ENCODE measurements around the gene CLCN6. TPM values are rescaled to one million over a fixed set of nuclear protein-coding genes. Genes with fewer than 3 reads are reported as not detected.
A peak's percentile ranks its signal among the peaks of the same experiment; 100 is the strongest.

CLCN6 gene
- total and polyA plus RNA-seq, 8 donors: 17.2 to 43.4 (median 20.7) TPM

GRCh38 chr1:11860083-11860482, 54.1 kb downstream of the CLCN6 start:
- Histone ChIP-seq H3K27me3 (peaks cover 28 to 81% of the 10 kb centered on the region in 2 donors), H3K4me1 (no peaks in the 10 kb centered on the region), H3K27ac (no peak overlapping the region), H3K36me3 (no peaks in the 10 kb centered on the region), H3K4me3 (no peak overlapping the region), H3K9me3 (no peaks in the 10 kb centered on the region)
- DNase-seq: no peak
- no peak for ATAC-seq
- intact Hi-C loops (cut with DNase I): no loop called here
- no peak for TF ChIP-seq CTCF (IDR thresholded peaks at IDR 0.05)

GRCh38 chr1:11860587-11860986, 54.6 kb downstream of the CLCN6 start:
- Histone ChIP-seq H3K9me3 (no peaks in the 10 kb centered on the region), H3K4me1 (no peaks in the 10 kb centered on the region), H3K4me3 (no peak overlapping the region), H3K27me3 (peaks cover 28 to 76% of the 10 kb centered on the region in 2 donors), H3K27ac (no peak overlapping the region), H3K36me3 (no peaks in the 10 kb centered on the region)
- intact Hi-C loops (cut with DNase I): no loop called here
- no peak for TF ChIP-seq CTCF (IDR thresholded peaks at IDR 0.05)
- no peak for ATAC-seq
- no peak for DNase-seq

GRCh38 chr1:11862890-11863289, 56.9 kb downstream of the CLCN6 start:
- Histone ChIP-seq H3K36me3 (no peaks in the 10 kb centered on the region), H3K4me1 (no peaks in the 10 kb centered on the region), H3K27ac (no peak overlapping the region), H3K9me3 (no peaks in the 10 kb centered on the region), H3K4me3 (no peak overlapping the region), H3K27me3 (peaks cover 26 to 53% of the 10 kb centered on the region in 2 donors)
- intact Hi-C loops (cut with DNase I): no loop called here
- no peak for TF ChIP-seq CTCF (IDR thresholded peaks at IDR 0.05)
- ATAC-seq (no peak), DNase-seq (peak in 1 of 4 donors; percentile 6)

- no peaks in the 10 kb centered on the region for H3K4me1 ChIP-seq
- no peaks in the 10 kb centered on the region for H3K9me3 ChIP-seq
- no peak for TF ChIP-seq CTCF (IDR thresholded peaks at IDR 0.05)
- no peak for ATAC-seq
- H3K27me3 ChIP-seq: peaks cover 0 to 25% of the 10 kb centered on the region in 2 donors
- no peak overlapping the region for H3K27ac ChIP-seq
- H3K36me3 ChIP-seq: no peaks in the 10 kb centered on the region
- DNase-seq: peak in 1 of 4 donors; percentile 13
- H3K4me3 ChIP-seq: no peak overlapping the region
- intact Hi-C loops (cut with DNase I): no loop called here
These were observed 62.5 kb downstream of the CLCN6 start for GRCh38 chr1:11868331-11868980.

- no peaks in the 10 kb centered on the region for H3K9me3 ChIP-seq
- no peaks in the 10 kb centered on the region for H3K36me3 ChIP-seq
- no peak overlapping the region for H3K4me3 ChIP-seq
- DNase-seq: no peak
- intact Hi-C loops (cut with DNase I): no loop called here
- peaks cover 0 to 25% of the 10 kb centered on the region in 2 donors for H3K27me3 ChIP-seq
- no peak for ATAC-seq
- no peaks in the 10 kb centered on the region for H3K4me1 ChIP-seq
- TF ChIP-seq CTCF (IDR thresholded peaks at IDR 0.05): no peak
- no peak overlapping the region for H3K27ac ChIP-seq
These were observed 63.1 kb downstream of the CLCN6 start for GRCh38 chr1:11869104-11869503.
